ENCODE measurements around the gene MAZ. TPM values are rescaled to one million over a fixed set of nuclear protein-coding genes. Genes with fewer than 3 reads are reported as not detected.
"Not testable (repeated sequence)": the region's sequence is repeated elsewhere in the genome, so short reads cannot be mapped to it uniquely, and the experiment has no call there.

Gene MAZ
- polyA plus RNA-seq (ENCODE audit: insufficient read length in 10 of 10): 100 to 1,000 TPM; 191 to 282 (median 243) TPM
- long read RNA-seq, donor 1, transcript MAZ-201 (6 exons, 2,698 nt): minor isoform, 8 of 44 reads
- long read RNA-seq, donor 1, transcript MAZ-202 (5 exons, 2,532 nt): major isoform, 26 of 44 reads
- long read RNA-seq, donor 1, partial matches to known transcripts: 9 of 44 reads
- long read RNA-seq, donor 1, other reads (novel, unspliced or antisense): 0 of 44 reads
- long read RNA-seq, donor 2, transcript MAZ-202 (5 exons, 2,532 nt): major isoform, 18 of 118 reads
- long read RNA-seq, donor 2, transcript MAZ-201 (6 exons, 2,698 nt): minor isoform, 5 of 118 reads
- long read RNA-seq, donor 2, partial matches to known transcripts: 92 of 118 reads
- long read RNA-seq, donor 2, other reads (novel, unspliced or antisense): 0 of 118 reads
- long read RNA-seq, donor 3: 0 reads
- long read RNA-seq, donor 4, transcript MAZ-202 (5 exons, 2,532 nt): major isoform, 13 of 25 reads
- long read RNA-seq, donor 4, partial matches to known transcripts: 0 of 25 reads
- long read RNA-seq, donor 4, other reads (novel, unspliced or antisense): 0 of 25 reads
- long read RNA-seq, donor 5, transcript MAZ-202 (5 exons, 2,532 nt): major isoform, 6 of 107 reads
- long read RNA-seq, donor 5, partial matches to known transcripts: 98 of 107 reads
- long read RNA-seq, donor 5, other reads (novel, unspliced or antisense): 0 of 107 reads
- long read RNA-seq, donor 6, transcript MAZ-201 (6 exons, 2,698 nt): minor isoform, 11 of 50 reads
- long read RNA-seq, donor 6, transcript MAZ-202 (5 exons, 2,532 nt): major isoform, 30 of 50 reads
- long read RNA-seq, donor 6, partial matches to known transcripts: 7 of 50 reads
- long read RNA-seq, donor 6, other reads (novel, unspliced or antisense): 0 of 50 reads
- long read RNA-seq, donor 7, transcript MAZ-201 (6 exons, 2,698 nt): minor isoform, 12 of 35 reads
- long read RNA-seq, donor 7, transcript MAZ-202 (5 exons, 2,532 nt): major isoform, 18 of 35 reads
- long read RNA-seq, donor 7, partial matches to known transcripts: 0 of 35 reads
- long read RNA-seq, donor 7, other reads (novel, unspliced or antisense): 0 of 35 reads
- long read RNA-seq, donor 8, transcript MAZ-201 (6 exons, 2,698 nt): minor isoform, 10 of 29 reads
- long read RNA-seq, donor 8, transcript MAZ-202 (5 exons, 2,532 nt): major isoform, 14 of 29 reads
- long read RNA-seq, donor 8, partial matches to known transcripts: 0 of 29 reads
- long read RNA-seq, donor 8, other reads (novel, unspliced or antisense): 0 of 29 reads
- long read RNA-seq, donor 9, partial matches to known transcripts: 0 of 4 reads
- long read RNA-seq, donor 9, other reads (novel, unspliced or antisense): 0 of 4 reads

GRCh38 chr16:29806099-29806579 is at the start of gene MAZ:
Gene MAZ, plus strand, starts transcription at chr16:29806529. Its CDS starts 173 bp downstream, at chr16:29806702.
- DNase-seq: peak in 1 of 3 donors; percentile 90

- no peak for DNase-seq
Measured at GRCh38 chr16:29756654-29757053, 49.7 kb upstream of the MAZ start.

- DNase-seq: not testable (repeated sequence)
Measured at GRCh38 chr16:29757086-29757485, 49.2 kb upstream of the MAZ start.

- DNase-seq: no peak
Measured at GRCh38 chr16:29757950-29758466, 48.3 kb upstream of the MAZ start.

- no peak for DNase-seq
Measured at GRCh38 chr16:29760567-29761279, 45.6 kb upstream of the MAZ start.

- DNase-seq: not testable (repeated sequence)
Measured at GRCh38 chr16:29761280-29761651, 45.1 kb upstream of the MAZ start.

- DNase-seq: no peak
Measured at GRCh38 chr16:29761882-29762281, 44.4 kb upstream of the MAZ start.

- no peak for DNase-seq
Measured at GRCh38 chr16:29763326-29763725, 43.0 kb upstream of the MAZ start.

GRCh38 chr16:29765167-29766032 is 40.9 kb upstream of the MAZ start:
- DNase-seq: no peak

- no peak for DNase-seq
Measured at GRCh38 chr16:29766571-29766970, 39.8 kb upstream of the MAZ start.

GRCh38 chr16:29767062-29767461 is 39.3 kb upstream of the MAZ start:
- no peak for DNase-seq

GRCh38 chr16:29769507-29769906 is 36.8 kb upstream of the MAZ start:
- no peak for DNase-seq

GRCh38 chr16:29770250-29770929 is 35.9 kb upstream of the MAZ start:
- no peak for DNase-seq

GRCh38 chr16:29772330-29772729 is 34.0 kb upstream of the MAZ start:
- DNase-seq: not testable (repeated sequence)

- DNase-seq: no peak
Measured at GRCh38 chr16:29774730-29775129, 31.6 kb upstream of the MAZ start.

GRCh38 chr16:29775742-29776408 is 30.5 kb upstream of the MAZ start:
- no peak for DNase-seq

GRCh38 chr16:29777576-29778350 is 28.6 kb upstream of the MAZ start, which contains the start of gene ZG16:
Gene ZG16, plus strand, starts transcription at chr16:29778256. Its CDS starts 1,011 bp downstream, at chr16:29779267.
- no peak for DNase-seq

Measured in muscle of back (tissue), 13 donors.